ENCODE measurements around the gene SPATA2L.

DNA sequence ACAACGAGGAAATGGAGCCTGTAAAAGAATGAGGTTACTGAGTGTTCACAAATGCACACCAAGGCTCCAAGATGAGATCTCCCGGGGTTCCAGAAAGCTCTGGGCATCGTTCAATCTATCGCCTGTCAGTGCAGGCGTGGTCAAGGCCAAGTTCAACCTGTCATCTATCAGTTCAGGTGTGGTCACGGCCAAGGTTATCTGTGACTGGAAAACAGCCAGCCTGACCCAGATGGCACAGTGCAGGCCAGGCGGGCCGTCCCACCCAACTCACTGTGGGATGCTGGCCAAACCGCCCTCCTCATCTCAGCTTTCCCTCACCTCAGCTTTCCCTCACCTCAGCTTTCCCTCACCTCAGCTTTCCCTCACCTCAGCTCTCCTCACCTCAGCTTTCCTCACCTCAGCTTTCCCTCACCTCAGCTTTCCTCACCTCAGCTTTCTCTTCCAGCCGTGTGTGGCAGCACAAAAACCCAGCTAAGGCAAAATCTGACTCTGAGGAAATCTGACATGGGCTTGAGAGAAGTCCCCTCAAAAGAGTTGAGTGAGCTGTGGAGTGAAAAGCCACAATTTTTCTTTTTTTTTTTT lies 46.4 kb downstream of the SPATA2L start:
- TF ChIP-seq CTCF (IDR thresholded peaks at IDR 0.05) = no peak
- no peak for TF ChIP-seq EZH2 (IDR thresholded peaks at IDR 0.05)
